HTR-8/SVneo (cell line): ENCODE data around the gene CRTC3.

ENCODE experiments used
- DNase-seq: peaks from one replicate; pipeline ENCODE4 v3.0.0; 2011; ENCODE audit warnings: low spot score, mixed read lengths; ENCODE audit not compliant: insufficient read length
- FAIRE-seq: peaks from 2 replicates; lab custom pipeline; 2011; peaks lifted over from hg19 to GRCh38; lab: Jason Lieb, UNC

The CRTC3 gene

GRCh38 chr15:90591524-90591923 lies 61.8 kb downstream of the CRTC3 start:
- no peak for DNase-seq
- no peak for FAIRE-seq

GRCh38 chr15:90592131-90592881 lies 62.6 kb downstream of the CRTC3 start:
- DNase-seq: peak; percentile 80
- FAIRE-seq: no peak

GRCh38 chr15:90593499-90594158 lies 63.9 kb downstream of the CRTC3 start:
- FAIRE-seq: no peak
- no peak for DNase-seq

GRCh38 chr15:90594301-90594738 lies 64.6 kb downstream of the CRTC3 start:
- FAIRE-seq (no peak), DNase-seq (no peak)

GRCh38 chr15:90595763-90596155 lies 66.0 kb downstream of the CRTC3 start:
- FAIRE-seq (no peak), DNase-seq (no peak)

- FAIRE-seq (no peak), DNase-seq (no peak)
Observed at GRCh38 chr15:90596943-90597342, 67.2 kb downstream of the CRTC3 start.

GRCh38 chr15:90597577-90597976 lies 67.9 kb downstream of the CRTC3 start:
- DNase-seq (no peak), FAIRE-seq (no peak)

- DNase-seq: no peak
- no peak for FAIRE-seq
Observed at GRCh38 chr15:90598031-90598577, 68.4 kb downstream of the CRTC3 start.

GRCh38 chr15:90598679-90599078 lies 69.0 kb downstream of the CRTC3 start:
- DNase-seq (no peak), FAIRE-seq (no peak)

GRCh38 chr15:90599116-90599515 lies 69.4 kb downstream of the CRTC3 start:
- DNase-seq: no peak
- FAIRE-seq: no peak

GRCh38 chr15:90599644-90600043 lies 69.9 kb downstream of the CRTC3 start:
- no peak for FAIRE-seq
- no peak for DNase-seq

GRCh38 chr15:90600954-90601353 lies 71.2 kb downstream of the CRTC3 start:
- no peak for FAIRE-seq
- no peak for DNase-seq

- FAIRE-seq (no peak), DNase-seq (no peak)
Observed at GRCh38 chr15:90603893-90604292, 74.2 kb downstream of the CRTC3 start.

GRCh38 chr15:90606641-90607040 lies 76.9 kb downstream of the CRTC3 start:
- no peak for FAIRE-seq
- DNase-seq: no peak

GRCh38 chr15:90607361-90607760 lies 77.6 kb downstream of the CRTC3 start:
- DNase-seq (no peak), FAIRE-seq (no peak)

- DNase-seq: no peak
- FAIRE-seq: no peak
Observed at GRCh38 chr15:90609242-90610180, 79.8 kb downstream of the CRTC3 start.

- FAIRE-seq: no peak
Observed at GRCh38 chr15:90610190-90610589, 80.5 kb downstream of the CRTC3 start.

GRCh38 chr15:90611157-90611556 lies 81.4 kb downstream of the CRTC3 start:
- DNase-seq: no peak
- FAIRE-seq: no peak

More at GRCh38 chr15:90610190-90610589, 80.5 kb downstream of the CRTC3 start:
- DNase-seq: no peak

GRCh38 chr15:90617171-90617570 lies 87.4 kb downstream of the CRTC3 start:
- FAIRE-seq (no peak), DNase-seq (no peak)

GRCh38 chr15:90617668-90618097 lies 88.0 kb downstream of the CRTC3 start:
- FAIRE-seq: no peak
- no peak for DNase-seq
